Measurements from ENCODE around the gene AGA.

The AGA gene

DNA sequence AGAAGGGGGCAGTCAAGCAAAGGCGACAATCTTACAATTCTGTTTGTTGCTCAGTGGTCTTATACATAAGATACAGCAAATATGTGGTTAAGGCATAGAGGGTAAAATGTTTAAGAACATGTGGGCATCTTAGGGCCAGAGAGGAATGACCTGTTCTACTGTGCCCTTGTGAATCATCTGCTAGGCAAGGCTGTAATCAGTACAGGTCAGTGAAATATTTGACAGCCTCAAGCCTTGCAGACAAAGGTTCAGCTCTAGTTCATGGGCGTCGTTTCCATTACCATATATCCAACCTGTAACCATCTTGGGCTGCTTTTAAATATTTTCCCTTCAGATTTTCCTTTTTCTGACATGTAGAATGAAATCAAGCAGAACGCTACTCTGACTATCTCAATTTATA lies 37.3 kb downstream of the AGA start:
- Histone ChIP-seq H3K27ac (ENCODE audit: low read length, poor library complexity, severe bottlenecking) (no peak overlapping the region), H3K14ac (ENCODE audit: low read length in 2 of 2) (no peak overlapping the region), H3K79me1 (replicated peaks; ENCODE audit: low read length, poor library complexity, severe bottlenecking) (no peaks in the 10 kb centered on the region), H4K8ac (ENCODE audit: low read length) (no peak overlapping the region), H3K4me2 (ENCODE audit: low read length, poor library complexity, severe bottlenecking) (no peak overlapping the region), H3K9me3 (ENCODE audit: control insufficient read depth, low read length) (no peaks in the 10 kb centered on the region), H3K4ac (ENCODE audit: low read depth in 1 of 2, low read length in 2 of 2) (no peak overlapping the region), H3K23ac (ENCODE audit: low read length in 2 of 2) (no peak overlapping the region), H2BK12ac (ENCODE audit: low read length in 2 of 2) (no peak overlapping the region), H3K27me3 (ENCODE audit: control insufficient read depth in 1 of 2, insufficient read depth in 1 of 2, low read length in 2 of 2) (peaks cover 0 to 9% of the 10 kb centered on the region in 2 experiments), H2BK5ac (ENCODE audit: low read depth, low read length, poor library complexity, severe bottlenecking) (no peak overlapping the region), H2BK120ac (ENCODE audit: low read depth, low read length) (no peak overlapping the region), H2AK5ac (ENCODE audit: low read length, severe bottlenecking) (no peak overlapping the region), H2BK15ac (ENCODE audit: low read depth, poor library complexity, severe bottlenecking) (no peak overlapping the region), H3K36me3 (ENCODE audit: control insufficient read depth in 1 of 2, insufficient read depth in 2 of 2, low read depth in 1 of 2, low read length in 2 of 2) (no peaks in the 10 kb centered on the region), H3K18ac (ENCODE audit: low read depth in 1 of 2, low read length in 2 of 2) (no peak overlapping the region), H3K4me3 (ENCODE audit: insufficient read depth in 1 of 2, low read depth in 1 of 2, low read length in 2 of 2) (no peak overlapping the region), H3K4me1 (ENCODE audit: control insufficient read depth, insufficient read depth, low read depth, low read length) (no peaks in the 10 kb centered on the region), H2AFZ (ENCODE audit: low read depth, low read length) (no peak overlapping the region), H3K9ac (ENCODE audit: low read length) (no peak overlapping the region), H4K91ac (ENCODE audit: low read length) (no peak overlapping the region)
- 96% methylated on average over 4 of the region's 4 CpGs for WGBS
- no peak for DNase-seq

- Histone ChIP-seq H2BK12ac (ENCODE audit: low read length in 2 of 2) (no peak overlapping the region), H3K14ac (ENCODE audit: low read length in 2 of 2) (no peak overlapping the region), H2BK15ac (ENCODE audit: low read depth, poor library complexity, severe bottlenecking) (no peak overlapping the region), H2AFZ (ENCODE audit: low read depth, low read length) (no peak overlapping the region), H3K4me1 (ENCODE audit: control insufficient read depth, insufficient read depth, low read depth, low read length) (no peaks in the 10 kb centered on the region), H3K18ac (ENCODE audit: low read depth in 1 of 2, low read length in 2 of 2) (no peak overlapping the region), H2BK5ac (ENCODE audit: low read depth, low read length, poor library complexity, severe bottlenecking) (no peak overlapping the region), H3K9ac (ENCODE audit: low read length) (no peak overlapping the region), H3K4me3 (ENCODE audit: insufficient read depth in 1 of 2, low read depth in 1 of 2, low read length in 2 of 2) (no peak overlapping the region), H3K36me3 (ENCODE audit: control insufficient read depth in 1 of 2, insufficient read depth in 2 of 2, low read depth in 1 of 2, low read length in 2 of 2) (no peaks in the 10 kb centered on the region), H2BK120ac (ENCODE audit: low read depth, low read length) (no peak overlapping the region), H3K4ac (ENCODE audit: low read depth in 1 of 2, low read length in 2 of 2) (no peak overlapping the region), H3K79me1 (replicated peaks; ENCODE audit: low read length, poor library complexity, severe bottlenecking) (no peaks in the 10 kb centered on the region), H3K9me3 (ENCODE audit: control insufficient read depth, low read length) (no peaks in the 10 kb centered on the region), H4K8ac (ENCODE audit: low read length) (no peak overlapping the region), H3K27me3 (ENCODE audit: control insufficient read depth in 1 of 2, insufficient read depth in 1 of 2, low read length in 2 of 2) (peaks cover 0 to 9% of the 10 kb centered on the region in 2 experiments), H3K27ac (ENCODE audit: low read length, poor library complexity, severe bottlenecking) (no peak overlapping the region), H3K4me2 (ENCODE audit: low read length, poor library complexity, severe bottlenecking) (no peak overlapping the region), H2AK5ac (ENCODE audit: low read length, severe bottlenecking) (no peak overlapping the region), H4K91ac (ENCODE audit: low read length) (no peak overlapping the region), H3K23ac (ENCODE audit: low read length in 2 of 2) (no peak overlapping the region)
- no peak for DNase-seq
- 96% methylated on average over 3 of the region's 3 CpGs for WGBS
Observed at GRCh38 chr4:177404342-177404741, 37.9 kb downstream of the AGA start.

GRCh38 chr4:177403746-177404145 lies 38.5 kb downstream of the AGA start:
- Histone ChIP-seq H3K9me3 (ENCODE audit: control insufficient read depth, low read length) (no peaks in the 10 kb centered on the region), H3K23ac (ENCODE audit: low read length in 2 of 2) (no peak overlapping the region), H3K18ac (ENCODE audit: low read depth in 1 of 2, low read length in 2 of 2) (no peak overlapping the region), H3K14ac (ENCODE audit: low read length in 2 of 2) (no peak overlapping the region), H2BK120ac (ENCODE audit: low read depth, low read length) (no peak overlapping the region), H4K91ac (ENCODE audit: low read length) (no peak overlapping the region), H2BK5ac (ENCODE audit: low read depth, low read length, poor library complexity, severe bottlenecking) (no peak overlapping the region), H3K4me1 (ENCODE audit: control insufficient read depth, insufficient read depth, low read depth, low read length) (no peaks in the 10 kb centered on the region), H3K4ac (ENCODE audit: low read depth in 1 of 2, low read length in 2 of 2) (no peak overlapping the region), H2AFZ (ENCODE audit: low read depth, low read length) (no peak overlapping the region), H3K9ac (ENCODE audit: low read length) (no peak overlapping the region), H3K27ac (ENCODE audit: low read length, poor library complexity, severe bottlenecking) (no peak overlapping the region), H3K4me2 (ENCODE audit: low read length, poor library complexity, severe bottlenecking) (no peak overlapping the region), H3K4me3 (ENCODE audit: insufficient read depth in 1 of 2, low read depth in 1 of 2, low read length in 2 of 2) (no peak overlapping the region), H3K27me3 (ENCODE audit: control insufficient read depth in 1 of 2, insufficient read depth in 1 of 2, low read length in 2 of 2) (peaks cover 0 to 9% of the 10 kb centered on the region in 2 experiments), H4K8ac (ENCODE audit: low read length) (no peak overlapping the region), H2BK12ac (ENCODE audit: low read length in 2 of 2) (no peak overlapping the region), H2AK5ac (ENCODE audit: low read length, severe bottlenecking) (no peak overlapping the region), H2BK15ac (ENCODE audit: low read depth, poor library complexity, severe bottlenecking) (no peak overlapping the region), H3K36me3 (ENCODE audit: control insufficient read depth in 1 of 2, insufficient read depth in 2 of 2, low read depth in 1 of 2, low read length in 2 of 2) (no peaks in the 10 kb centered on the region), H3K79me1 (replicated peaks; ENCODE audit: low read length, poor library complexity, severe bottlenecking) (no peaks in the 10 kb centered on the region)
- no peak for DNase-seq
- 89% methylated on average over 6 of the region's 6 CpGs for WGBS

DNA sequence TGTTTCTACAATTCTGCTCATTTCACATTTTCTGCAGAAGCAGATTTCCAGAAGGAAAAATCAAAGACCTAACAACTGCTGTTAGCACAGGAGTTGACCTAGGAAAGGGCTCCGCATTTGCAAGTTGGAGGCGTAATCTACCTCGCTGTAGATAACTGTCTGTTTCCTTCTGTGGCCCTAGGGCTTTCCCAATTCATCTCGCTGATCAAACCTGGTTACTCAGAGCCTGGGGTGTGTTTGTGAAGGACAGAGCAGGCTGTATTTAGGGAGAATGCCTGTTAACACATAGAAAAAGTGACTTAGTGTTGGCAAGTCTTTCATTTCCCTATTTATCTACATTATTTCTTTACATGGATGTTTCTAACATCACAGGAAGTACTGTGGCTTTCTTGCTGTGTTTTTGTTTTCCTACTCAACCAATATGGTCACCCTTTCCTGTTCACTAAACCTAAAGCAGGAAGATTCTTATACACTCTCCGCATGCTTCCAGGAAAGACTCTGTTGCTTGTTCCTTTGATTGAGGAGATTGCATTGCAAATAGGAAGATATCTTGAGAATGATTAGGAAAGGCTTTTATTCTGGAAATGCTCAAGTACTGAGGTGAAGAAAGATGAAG lies 40.5 kb downstream of the AGA start:
- no peak overlapping the region for H3K23ac ChIP-seq (ENCODE audit: low read length in 2 of 2)
- no peaks in the 10 kb centered on the region for H3K9me3 ChIP-seq (ENCODE audit: control insufficient read depth, low read length)
- peak overlapping the region; percentile 2 for H4K8ac ChIP-seq (ENCODE audit: low read length)
- no peak overlapping the region for H2AK5ac ChIP-seq (ENCODE audit: low read length, severe bottlenecking)
- no peaks in the 10 kb centered on the region for H3K79me1 ChIP-seq (replicated peaks; ENCODE audit: low read length, poor library complexity, severe bottlenecking)
- no peak overlapping the region for H3K4ac ChIP-seq (ENCODE audit: low read depth in 1 of 2, low read length in 2 of 2)
- H3K27me3 ChIP-seq (ENCODE audit: control insufficient read depth in 1 of 2, insufficient read depth in 1 of 2, low read length in 2 of 2): peaks cover 0 to 9% of the 10 kb centered on the region in 2 experiments
- whole genome bisulfite sequencing: 77% methylated on average over 5 of the region's 5 CpGs
- no peak overlapping the region for H3K4me2 ChIP-seq (ENCODE audit: low read length, poor library complexity, severe bottlenecking)
- no peak overlapping the region for H4K91ac ChIP-seq (ENCODE audit: low read length)
- H3K9ac ChIP-seq (ENCODE audit: low read length): no peak overlapping the region
- no peak overlapping the region for H3K18ac ChIP-seq (ENCODE audit: low read depth in 1 of 2, low read length in 2 of 2)
- H2BK15ac ChIP-seq (ENCODE audit: low read depth, poor library complexity, severe bottlenecking): no peak overlapping the region
- no peak overlapping the region for H2AFZ ChIP-seq (ENCODE audit: low read depth, low read length)
- H3K4me3 ChIP-seq (ENCODE audit: insufficient read depth in 1 of 2, low read depth in 1 of 2, low read length in 2 of 2): no peak overlapping the region
- no peaks in the 10 kb centered on the region for H3K36me3 ChIP-seq (ENCODE audit: control insufficient read depth in 1 of 2, insufficient read depth in 2 of 2, low read depth in 1 of 2, low read length in 2 of 2)
- no peak overlapping the region for H2BK120ac ChIP-seq (ENCODE audit: low read depth, low read length)
- H2BK12ac ChIP-seq (ENCODE audit: low read length in 2 of 2): no peak overlapping the region
- H3K4me1 ChIP-seq (ENCODE audit: control insufficient read depth, insufficient read depth, low read depth, low read length): no peaks in the 10 kb centered on the region
- no peak for DNase-seq
- peak overlapping the region in 1 of 2 experiments; percentile 36 for H3K14ac ChIP-seq (ENCODE audit: low read length in 2 of 2)
- H2BK5ac ChIP-seq (ENCODE audit: low read depth, low read length, poor library complexity, severe bottlenecking): no peak overlapping the region
- H3K27ac ChIP-seq (ENCODE audit: low read length, poor library complexity, severe bottlenecking): no peak overlapping the region
